Tibial nerve (tissue), 4 donors: ENCODE data around the gene SORCS2. TPM values are rescaled to one million over a fixed set of nuclear protein-coding genes. Genes with fewer than 3 reads are reported as not detected.

Source experiments
- DNase-seq, 2 donors: peaks; one replicate each; pipeline ENCODE4 v3.0.0-alpha.2; 2019; ENCODE audit warnings: low spot score in 2 of 2
- H3K27ac ChIP-seq, 4 donors: fragments of 200-600 bp; sonication (generic) in 3 of 4; one replicate each; pipeline ENCODE4 v1.5.1; 2017 to 2019; ENCODE audit warnings: mild to moderate bottlenecking in 1 of 4
- H3K27me3 ChIP-seq, 2 donors: fragments of 200-600 bp; sonication (generic) in 1 of 2; one replicate each; pipeline versions ENCODE4 v1.5.1 to v1.6.0; 2017 to 2019
- H3K36me3 ChIP-seq, 3 donors: fragments of 200-600 bp; sonication (generic); one replicate each; pipeline ENCODE4 v1.5.1; 2018 to 2019
- H3K4me1 ChIP-seq, 4 donors: fragments of 200-600 bp; sonication (generic) in 3 of 4; one replicate each; pipeline ENCODE4 v1.5.1; 2017 to 2019
- H3K4me3 ChIP-seq, 4 donors: fragments of 200-600 bp; sonication (generic) in 3 of 4; one replicate each; pipeline ENCODE4 v1.5.1; 2017 to 2019; ENCODE audit warnings: mild to moderate bottlenecking in 1 of 4, moderate library complexity in 1 of 4
- H3K9me3 ChIP-seq, 4 donors: fragments of 200-600 bp; sonication (generic) in 3 of 4; one replicate each; pipeline ENCODE4 v1.5.1; 2017 to 2019
- EP300 ChIP-seq, 2 donors: sonication (generic); formaldehyde crosslinking; IDR thresholded peaks; one replicate each; pipeline ENCODE4 v1.6.1; 2017; ENCODE audit warnings: antibody characterized with exemption in 2 of 2, mild to moderate bottlenecking in 1 of 2
- POLR2A ChIP-seq, 2 donors: fragments of 450-650 bp; IDR thresholded peaks; one replicate each; pipeline ENCODE4 v1.6.1; 2017; ENCODE audit warnings: antibody characterized with exemption in 2 of 2, mild to moderate bottlenecking in 2 of 2, moderate library complexity in 2 of 2
- WGBS, 2 donors: methylation state at CpG; one replicate each; pipeline ENCODE4 v1.1.5; 2018; 5-methylcytosine and 5-hydroxymethylcytosine counted together
- total RNA-seq, 4 donors: library from RNA; depleted of rRNA; stranded (reverse); fragments of >200 nt; gene quantifications; one replicate each; pipeline ENCODE4 v1.1.0, GENCODE V29; 2016
- TF ChIP-seq, protein P1 (sequence below), 5 experiments: fragments of 200-600 bp in 3 of 5; fragments of 450-650 bp in 2 of 5; sonication (generic) in 3 of 5; IDR thresholded peaks; one replicate each; pipeline ENCODE4 v1.5.1; 2016 to 2019; ENCODE audit warnings: antibody characterized with exemption in 5 of 5, mild to moderate bottlenecking in 3 of 5, moderate library complexity in 2 of 5

Gene SORCS2
- total RNA-seq, 4 donors from 2014 or later, result 15.6 to 48.9 (median 38.3) TPM

DNA sequence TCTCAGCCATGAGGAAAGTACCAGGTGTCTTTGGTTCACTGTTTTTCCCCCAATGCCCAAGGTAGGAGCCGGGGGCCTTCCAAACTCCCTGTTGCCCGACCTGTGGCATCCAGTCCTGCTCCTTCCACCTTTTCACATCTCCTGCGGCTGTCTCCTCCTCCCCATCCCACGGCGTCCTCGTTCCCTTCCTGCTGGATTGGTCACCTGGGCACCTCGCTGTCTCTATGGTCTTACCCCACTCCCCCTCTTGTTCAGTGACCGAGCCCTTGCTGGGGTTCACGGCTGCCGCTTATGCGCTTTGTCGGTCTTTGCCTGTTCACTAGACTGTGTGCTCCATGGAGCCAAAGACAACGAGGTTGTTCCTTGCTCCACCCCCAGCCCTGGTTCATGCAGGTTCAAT is 431.1 kb downstream of the SORCS2 start:
- Histone ChIP-seq H3K27ac (no peak overlapping the region), H3K4me1 (peaks cover 0 to 42% (median 0%) of the 10 kb centered on the region in 4 donors), H3K27me3 (no peaks in the 10 kb centered on the region), H3K4me3 (no peak overlapping the region), H3K9me3 (no peaks in the 10 kb centered on the region), H3K36me3 (no peaks in the 10 kb centered on the region)
- 89 to 91% methylated on average over 13 of the region's 13 CpGs for WGBS, 2 donors
- no peak for DNase-seq
- TF ChIP-seq, protein P1, sequence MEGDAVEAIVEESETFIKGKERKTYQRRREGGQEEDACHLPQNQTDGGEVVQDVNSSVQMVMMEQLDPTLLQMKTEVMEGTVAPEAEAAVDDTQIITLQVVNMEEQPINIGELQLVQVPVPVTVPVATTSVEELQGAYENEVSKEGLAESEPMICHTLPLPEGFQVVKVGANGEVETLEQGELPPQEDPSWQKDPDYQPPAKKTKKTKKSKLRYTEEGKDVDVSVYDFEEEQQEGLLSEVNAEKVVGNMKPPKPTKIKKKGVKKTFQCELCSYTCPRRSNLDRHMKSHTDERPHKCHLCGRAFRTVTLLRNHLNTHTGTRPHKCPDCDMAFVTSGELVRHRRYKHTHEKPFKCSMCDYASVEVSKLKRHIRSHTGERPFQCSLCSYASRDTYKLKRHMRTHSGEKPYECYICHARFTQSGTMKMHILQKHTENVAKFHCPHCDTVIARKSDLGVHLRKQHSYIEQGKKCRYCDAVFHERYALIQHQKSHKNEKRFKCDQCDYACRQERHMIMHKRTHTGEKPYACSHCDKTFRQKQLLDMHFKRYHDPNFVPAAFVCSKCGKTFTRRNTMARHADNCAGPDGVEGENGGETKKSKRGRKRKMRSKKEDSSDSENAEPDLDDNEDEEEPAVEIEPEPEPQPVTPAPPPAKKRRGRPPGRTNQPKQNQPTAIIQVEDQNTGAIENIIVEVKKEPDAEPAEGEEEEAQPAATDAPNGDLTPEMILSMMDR (IDR thresholded peaks at IDR 0.05), result no peak

DNA sequence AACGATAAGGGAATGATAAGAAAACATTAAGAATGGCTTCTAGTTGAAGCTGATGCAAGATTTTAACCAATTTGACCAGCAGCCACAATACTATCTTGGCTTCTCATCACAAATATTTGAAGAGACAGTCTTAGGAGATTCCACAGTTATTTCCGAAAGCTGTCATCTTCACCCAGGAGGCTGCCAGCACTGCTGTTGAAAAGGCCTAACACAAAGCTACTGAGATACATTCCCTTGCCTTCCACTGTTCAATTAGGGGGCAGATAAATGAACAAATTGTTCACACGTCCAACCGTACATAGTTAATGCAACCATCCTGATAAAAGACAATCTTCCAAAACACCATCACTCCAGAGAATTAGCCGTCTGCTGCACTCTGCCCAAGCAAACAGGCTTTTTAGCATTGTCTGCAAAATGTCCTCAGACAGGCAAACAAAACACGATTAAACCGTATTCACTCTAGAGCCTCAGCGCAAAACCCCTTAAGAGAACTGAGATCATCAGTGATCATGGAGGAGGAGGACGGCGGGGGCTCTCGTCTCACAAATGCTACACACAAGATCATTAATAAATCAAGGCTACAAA is 432.1 kb downstream of the SORCS2 start:
- DNase-seq, result no peak
- peaks cover 0 to under 1% (median 0%) of the 10 kb centered on the region in 4 donors for H3K9me3 ChIP-seq
- no peaks in the 10 kb centered on the region for H3K36me3 ChIP-seq
- no peak overlapping the region for H3K27ac ChIP-seq
- peaks cover 0 to 35% (median 0%) of the 10 kb centered on the region in 4 donors for H3K4me1 ChIP-seq
- H3K27me3 ChIP-seq, result no peaks in the 10 kb centered on the region
- TF ChIP-seq, protein P1 (IDR thresholded peaks at IDR 0.05), result no peak
- TF ChIP-seq POLR2A (IDR thresholded peaks at IDR 0.05) (no peak), EP300 (IDR thresholded peaks at IDR 0.05) (no peak)
- WGBS, 2 donors, result 60 to 68% methylated on average over 11 of the region's 11 CpGs
- H3K4me3 ChIP-seq, result no peak overlapping the region

DNA sequence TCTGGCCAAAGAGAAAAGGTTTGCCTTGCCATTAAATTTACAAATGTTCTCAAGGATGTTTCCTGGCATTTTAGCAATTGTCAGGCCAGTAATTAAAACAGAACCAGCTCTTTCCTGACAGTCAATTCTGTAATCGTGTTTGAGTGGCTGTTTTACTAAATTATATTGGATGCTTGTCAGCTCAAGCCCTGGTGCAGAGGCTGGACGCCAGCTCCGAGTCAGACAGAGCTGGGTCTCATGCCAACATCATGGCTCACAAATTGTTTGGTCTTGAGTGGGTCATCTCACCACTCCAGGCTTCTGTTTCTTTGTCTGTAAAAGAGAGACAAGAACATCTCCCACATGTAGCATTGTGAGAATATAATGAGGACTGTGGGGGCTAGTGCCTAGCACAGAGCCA is 432.7 kb downstream of the SORCS2 start:
- TF ChIP-seq POLR2A (IDR thresholded peaks at IDR 0.05) (no peak), EP300 (IDR thresholded peaks at IDR 0.05) (no peak)
- TF ChIP-seq, protein P1 (IDR thresholded peaks at IDR 0.05), result no peak

DNA sequence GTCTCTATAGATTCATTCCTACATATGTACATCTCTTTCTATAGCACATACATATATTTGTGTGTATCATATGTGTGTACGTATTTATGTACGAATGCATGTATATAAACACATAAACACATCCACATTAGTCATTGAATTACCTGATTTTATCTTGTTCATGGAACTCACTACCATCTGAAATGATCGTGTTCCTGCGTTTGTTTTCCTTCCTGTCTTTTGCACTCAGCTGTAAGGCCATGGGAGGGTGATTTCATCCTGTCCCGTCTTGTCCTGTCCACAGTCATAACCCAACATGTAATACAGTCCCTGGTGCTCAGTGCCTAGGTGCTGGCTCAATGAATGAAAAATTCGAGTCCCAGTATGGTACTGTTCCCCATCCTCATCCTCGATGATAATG is 434.2 kb downstream of the SORCS2 start:
- Histone ChIP-seq H3K9me3 (peaks cover 0 to 8% (median 0%) of the 10 kb centered on the region in 4 donors), H3K4me1 (peaks cover 0 to 35% (median 0%) of the 10 kb centered on the region in 4 donors), H3K4me3 (no peak overlapping the region), H3K27ac (peak overlapping the region in 1 of 4 donors; percentile 17), H3K36me3 (no peaks in the 10 kb centered on the region), H3K27me3 (no peaks in the 10 kb centered on the region)
- TF ChIP-seq, protein P1 (IDR thresholded peaks at IDR 0.05), result no peak
- TF ChIP-seq POLR2A (IDR thresholded peaks at IDR 0.05) (no peak), EP300 (IDR thresholded peaks at IDR 0.05) (no peak)
- WGBS, 2 donors, result 78 to 82% methylated on average over 7 of the region's 7 CpGs
- DNase-seq, result no peak

More for the DNA sequence above, 432.7 kb downstream of the SORCS2 start:
- H3K4me3 ChIP-seq, result no peak overlapping the region
- DNase-seq, result no peak
- H3K36me3 ChIP-seq, result no peaks in the 10 kb centered on the region
- H3K27ac ChIP-seq, result no peak overlapping the region
- H3K4me1 ChIP-seq, result peaks cover 0 to 31% (median 0%) of the 10 kb centered on the region in 4 donors
- H3K9me3 ChIP-seq, result peaks cover 0 to 6% (median 0%) of the 10 kb centered on the region in 4 donors
- WGBS, 2 donors, result 9 to 25% methylated on average over 3 of the region's 3 CpGs
- no peaks in the 10 kb centered on the region for H3K27me3 ChIP-seq

DNA sequence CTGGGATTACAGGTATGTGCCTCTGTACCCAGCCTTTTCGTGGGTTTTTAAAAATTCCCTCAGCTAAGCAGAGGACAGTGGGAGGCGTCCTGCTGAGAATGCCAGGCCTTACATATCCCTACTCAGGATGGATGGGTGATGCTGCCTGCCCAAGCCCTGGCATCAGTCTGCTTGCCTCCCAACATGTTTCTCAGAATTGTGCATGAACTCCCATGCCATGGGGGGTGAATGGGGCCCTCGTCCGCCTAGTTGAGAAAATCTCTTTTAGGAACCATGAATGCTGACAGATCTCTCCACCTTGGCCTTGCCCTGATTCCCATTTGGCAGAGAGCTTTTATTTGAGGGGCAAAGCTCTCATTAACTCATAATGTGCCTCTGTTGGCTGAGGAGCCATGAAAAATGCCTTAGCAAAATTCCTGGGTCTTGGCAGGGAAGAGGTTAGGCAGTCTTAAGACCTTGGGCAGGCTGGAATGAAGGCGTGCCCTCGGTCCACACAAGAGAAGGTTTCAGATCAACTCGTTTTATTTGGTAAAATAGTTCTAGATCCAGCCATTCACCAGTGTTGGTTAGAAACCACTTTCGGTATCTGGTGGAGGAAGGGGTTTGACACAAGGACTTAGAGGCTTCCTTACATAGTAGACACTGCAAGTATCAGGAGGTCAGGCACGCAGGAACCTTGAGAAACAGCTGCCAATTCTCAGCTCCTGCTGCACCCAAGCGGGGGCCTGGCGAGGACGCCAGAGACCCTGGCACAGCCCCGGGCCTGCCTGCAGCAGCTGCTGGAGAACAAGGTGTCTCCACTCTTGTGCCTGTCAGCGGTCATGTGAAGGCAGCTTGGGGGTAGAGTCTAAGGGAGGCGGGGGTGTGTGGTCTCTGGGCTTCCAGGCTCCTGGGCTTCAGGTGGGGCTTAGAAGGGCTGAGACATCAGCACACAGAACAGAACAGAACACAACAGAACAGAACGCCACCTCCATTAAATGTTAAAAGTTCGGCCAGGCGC is 435.2 kb downstream of the SORCS2 start:
- H3K9me3 ChIP-seq, result peaks cover 0 to 8% (median 0%) of the 10 kb centered on the region in 4 donors
- H3K36me3 ChIP-seq, result no peaks in the 10 kb centered on the region
- H3K4me1 ChIP-seq, result peaks cover 0 to 39% (median 0%) of the 10 kb centered on the region in 4 donors
- DNase-seq, result no peak
- TF ChIP-seq, protein P1 (IDR thresholded peaks at IDR 0.05), result no peak
- no peak for TF ChIP-seq POLR2A (IDR thresholded peaks at IDR 0.05)
- TF ChIP-seq EP300 (IDR thresholded peaks at IDR 0.05), result no peak
- no peaks in the 10 kb centered on the region for H3K27me3 ChIP-seq
- 82 to 86% methylated on average over 18 of the region's 18 CpGs for WGBS, 2 donors
- H3K27ac ChIP-seq, result peak overlapping the region in 2 of 4 donors; percentile 17 to 25
- H3K4me3 ChIP-seq, result no peak overlapping the region
